Epithelial cell of esophagus (primary cell): Measurements from ENCODE around the gene NBAS.
A peak's percentile ranks its signal among the peaks of the same experiment; 100 is the strongest.

Experiments used
- DNase-seq: peaks from one replicate; pipeline ENCODE4 v3.0.0; 2010; ENCODE audit warnings: low read depth
- H3K4me3 ChIP-seq: 2 replicates; pipeline ENCODE4 v1.5.1; 2011; ENCODE audit warnings: mild to moderate bottlenecking, low read length, control low read depth
- TF ChIP-seq, protein P1 (sequence below): IDR thresholded peaks from 2 replicates; pipeline ENCODE4 v1.5.1; 2011; ENCODE audit warnings: low read depth, mild to moderate bottlenecking, low read length, control low read depth, inconsistent platforms; ENCODE audit not compliant: insufficient read depth; ENCODE audit errors: missing control alignments

Gene NBAS

GRCh38 chr2:15553519-15553918 lies 7.6 kb downstream of the NBAS start:
- TF ChIP-seq, protein P1, sequence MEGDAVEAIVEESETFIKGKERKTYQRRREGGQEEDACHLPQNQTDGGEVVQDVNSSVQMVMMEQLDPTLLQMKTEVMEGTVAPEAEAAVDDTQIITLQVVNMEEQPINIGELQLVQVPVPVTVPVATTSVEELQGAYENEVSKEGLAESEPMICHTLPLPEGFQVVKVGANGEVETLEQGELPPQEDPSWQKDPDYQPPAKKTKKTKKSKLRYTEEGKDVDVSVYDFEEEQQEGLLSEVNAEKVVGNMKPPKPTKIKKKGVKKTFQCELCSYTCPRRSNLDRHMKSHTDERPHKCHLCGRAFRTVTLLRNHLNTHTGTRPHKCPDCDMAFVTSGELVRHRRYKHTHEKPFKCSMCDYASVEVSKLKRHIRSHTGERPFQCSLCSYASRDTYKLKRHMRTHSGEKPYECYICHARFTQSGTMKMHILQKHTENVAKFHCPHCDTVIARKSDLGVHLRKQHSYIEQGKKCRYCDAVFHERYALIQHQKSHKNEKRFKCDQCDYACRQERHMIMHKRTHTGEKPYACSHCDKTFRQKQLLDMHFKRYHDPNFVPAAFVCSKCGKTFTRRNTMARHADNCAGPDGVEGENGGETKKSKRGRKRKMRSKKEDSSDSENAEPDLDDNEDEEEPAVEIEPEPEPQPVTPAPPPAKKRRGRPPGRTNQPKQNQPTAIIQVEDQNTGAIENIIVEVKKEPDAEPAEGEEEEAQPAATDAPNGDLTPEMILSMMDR, result no peak
- no peak overlapping the region for H3K4me3 ChIP-seq
- no peak for DNase-seq

- DNase-seq, result no peak
- no peak overlapping the region for H3K4me3 ChIP-seq
- TF ChIP-seq, protein P1, result no peak
Observed at GRCh38 chr2:15548974-15549373, 12.2 kb downstream of the NBAS start.

GRCh38 chr2:15547115-15547876 lies 13.8 kb downstream of the NBAS start:
- DNase-seq, result peak; percentile 9
- H3K4me3 ChIP-seq, result no peak overlapping the region
- TF ChIP-seq, protein P1, result no peak

- TF ChIP-seq, protein P1, result peak; percentile 17
- no peak overlapping the region for H3K4me3 ChIP-seq
Observed at GRCh38 chr2:15546297-15547098, 14.6 kb downstream of the NBAS start.

GRCh38 chr2:15544227-15544626 lies 16.9 kb downstream of the NBAS start:
- no peak for DNase-seq
- TF ChIP-seq, protein P1, result no peak
- no peak overlapping the region for H3K4me3 ChIP-seq

More at GRCh38 chr2:15546297-15547098, 14.6 kb downstream of the NBAS start:
- no peak for DNase-seq

DNA sequence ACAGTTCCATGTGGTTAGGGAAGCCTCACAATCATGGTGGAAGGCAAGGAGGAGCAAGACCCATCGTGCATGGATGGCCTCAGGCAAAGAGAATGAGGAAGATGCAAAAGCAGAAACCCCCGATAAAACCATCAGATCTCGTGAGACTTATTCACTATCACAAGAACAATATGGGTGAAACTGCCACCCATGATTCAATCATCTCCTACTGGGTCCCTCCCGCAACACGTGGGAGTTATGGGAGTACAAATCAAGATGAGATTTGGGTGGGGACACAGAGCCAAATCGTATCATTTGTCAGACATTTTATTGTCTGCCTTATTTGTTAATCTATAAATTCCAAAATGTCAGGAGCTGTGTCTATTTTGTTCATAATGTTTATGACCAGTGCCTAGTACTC lies 17.6 kb downstream of the NBAS start:
- TF ChIP-seq, protein P1, result no peak
- DNase-seq, result no peak
- H3K4me3 ChIP-seq, result no peak overlapping the region
